ENCODE results near the gene ZG16. TPM values are rescaled to one million over a fixed set of nuclear protein-coding genes. Genes with fewer than 3 reads are reported as not detected.
"Not testable (repeated sequence)": the region's sequence is repeated elsewhere in the genome, so short reads cannot be mapped to it uniquely, and the experiment has no call there.

ZG16 gene
- total RNA-seq, 1 donor from 2014 or later, result not detected

- no peaks in the 10 kb centered on the region for H3K4me1 Mint-ChIP-seq (ENCODE audit: unreplicated experiment)
- H3K27me3 Mint-ChIP-seq (ENCODE audit: unreplicated experiment), result peaks cover 14% of the 10 kb centered on the region
- H3K9me3 Mint-ChIP-seq (ENCODE audit: unreplicated experiment), result no peaks in the 10 kb centered on the region
- DNase-seq (ENCODE audit: extremely low spot score, unreplicated experiment), result no peak
- no peaks in the 10 kb centered on the region for H3K36me3 Mint-ChIP-seq (ENCODE audit: unreplicated experiment)
- no peak for TF ChIP-seq CTCF (IDR thresholded peaks at IDR 0.05)
- H3K27ac Mint-ChIP-seq (ENCODE audit: unreplicated experiment), result no peak within 1 kb of the TSS
- H3K4me3 Mint-ChIP-seq (ENCODE audit: unreplicated experiment), result no peak within 1 kb of the TSS
These were observed 32.2 kb upstream of the ZG16 start, which contains the start of gene C16orf54 for GRCh38 chr16:29745853-29746345. C16orf54 (minus strand) TSS chr16:29745990; CDS start chr16:29744951, 1,039 bp downstream.

- not testable (repeated sequence) for H3K27ac Mint-ChIP-seq (ENCODE audit: unreplicated experiment); H3K27me3 Mint-ChIP-seq (ENCODE audit: unreplicated experiment)
These were observed 31.5 kb upstream of the ZG16 start for GRCh38 chr16:29746518-29746917.

GRCh38 chr16:29747947-29748759, 29.9 kb upstream of the ZG16 start:
- Mint-ChIP-seq H3K36me3 (ENCODE audit: unreplicated experiment) (no peaks in the 10 kb centered on the region), H3K9me3 (ENCODE audit: unreplicated experiment) (no peaks in the 10 kb centered on the region), H3K4me1 (ENCODE audit: unreplicated experiment) (no peaks in the 10 kb centered on the region), H3K27ac (ENCODE audit: unreplicated experiment) (no peak overlapping the region), H3K4me3 (ENCODE audit: unreplicated experiment) (no peak overlapping the region), H3K27me3 (ENCODE audit: unreplicated experiment) (peaks cover 3% of the 10 kb centered on the region)
- no peak for TF ChIP-seq CTCF (IDR thresholded peaks at IDR 0.05)
- no peak for DNase-seq (ENCODE audit: extremely low spot score, unreplicated experiment)

More at GRCh38 chr16:29746518-29746917, 31.5 kb upstream of the ZG16 start:
- H3K36me3 Mint-ChIP-seq (ENCODE audit: unreplicated experiment); H3K4me3 Mint-ChIP-seq (ENCODE audit: unreplicated experiment); DNase-seq (ENCODE audit: extremely low spot score, unreplicated experiment); H3K4me1 Mint-ChIP-seq (ENCODE audit: unreplicated experiment); H3K9me3 Mint-ChIP-seq (ENCODE audit: unreplicated experiment): not testable (repeated sequence)

GRCh38 chr16:29748760-29749149, 29.3 kb upstream of the ZG16 start:
- H3K9me3 Mint-ChIP-seq (ENCODE audit: unreplicated experiment); DNase-seq (ENCODE audit: extremely low spot score, unreplicated experiment); H3K27ac Mint-ChIP-seq (ENCODE audit: unreplicated experiment); H3K4me1 Mint-ChIP-seq (ENCODE audit: unreplicated experiment); H3K36me3 Mint-ChIP-seq (ENCODE audit: unreplicated experiment); H3K4me3 Mint-ChIP-seq (ENCODE audit: unreplicated experiment); H3K27me3 Mint-ChIP-seq (ENCODE audit: unreplicated experiment): not testable (repeated sequence)

- DNase-seq (ENCODE audit: extremely low spot score, unreplicated experiment), result no peak
- H3K27ac Mint-ChIP-seq (ENCODE audit: unreplicated experiment), result no peak overlapping the region
- peaks cover 14% of the 10 kb centered on the region for H3K4me1 Mint-ChIP-seq (ENCODE audit: unreplicated experiment)
- no peak for TF ChIP-seq CTCF (IDR thresholded peaks at IDR 0.05)
- no peaks in the 10 kb centered on the region for H3K9me3 Mint-ChIP-seq (ENCODE audit: unreplicated experiment)
- H3K4me3 Mint-ChIP-seq (ENCODE audit: unreplicated experiment), result no peak overlapping the region
- H3K36me3 Mint-ChIP-seq (ENCODE audit: unreplicated experiment), result no peaks in the 10 kb centered on the region
- peaks cover 3% of the 10 kb centered on the region for H3K27me3 Mint-ChIP-seq (ENCODE audit: unreplicated experiment)
These were observed 24.5 kb upstream of the ZG16 start for GRCh38 chr16:29753516-29753915.

- Mint-ChIP-seq H3K27me3 (ENCODE audit: unreplicated experiment) (peaks cover 3% of the 10 kb centered on the region), H3K36me3 (ENCODE audit: unreplicated experiment) (no peaks in the 10 kb centered on the region), H3K4me1 (ENCODE audit: unreplicated experiment) (peaks cover 15% of the 10 kb centered on the region), H3K4me3 (ENCODE audit: unreplicated experiment) (no peak overlapping the region), H3K27ac (ENCODE audit: unreplicated experiment) (no peak overlapping the region), H3K9me3 (ENCODE audit: unreplicated experiment) (no peaks in the 10 kb centered on the region)
- DNase-seq (ENCODE audit: extremely low spot score, unreplicated experiment), result no peak
- no peak for TF ChIP-seq CTCF (IDR thresholded peaks at IDR 0.05)
These were observed 21.4 kb upstream of the ZG16 start for GRCh38 chr16:29756654-29757053.

GRCh38 chr16:29757086-29757485, 21.0 kb upstream of the ZG16 start:
- not testable (repeated sequence) for H3K4me3 Mint-ChIP-seq (ENCODE audit: unreplicated experiment); H3K27me3 Mint-ChIP-seq (ENCODE audit: unreplicated experiment); H3K9me3 Mint-ChIP-seq (ENCODE audit: unreplicated experiment); H3K36me3 Mint-ChIP-seq (ENCODE audit: unreplicated experiment); H3K27ac Mint-ChIP-seq (ENCODE audit: unreplicated experiment); DNase-seq (ENCODE audit: extremely low spot score, unreplicated experiment)
- H3K4me1 Mint-ChIP-seq (ENCODE audit: unreplicated experiment), result peaks cover 15% of the 10 kb centered on the region
